PFSK-1 (cell line): ENCODE measurements around the gene AAR2.

Source experiments
- FOXP2 ChIP-seq: optimal IDR thresholded peaks from 2 replicates; pipeline ENCODE3; 2011; ENCODE audit warnings: borderline replicate concordance, control low read depth, inconsistent platforms; ENCODE audit not compliant: insufficient read depth; ENCODE audit errors: extremely low read length, extremely low read depth
- POLR2AphosphoS5 ChIP-seq: IDR thresholded peaks from 2 replicates; pipeline ENCODE4 v1.6.1; 2012; ENCODE audit warnings: low read depth, mild to moderate bottlenecking, control low read depth, low read length, moderate library complexity
- REST ChIP-seq, 2 experiments: IDR thresholded peaks; 2 replicates each; pipeline versions ENCODE4 v1.6.1 to v1.8.0; 2011 to 2012; ENCODE audit warnings: low read depth in 2 of 2, low read length in 2 of 2, control low read depth in 1 of 2, inconsistent platforms in 1 of 2, mild to moderate bottlenecking in 1 of 2, moderate library complexity in 1 of 2; ENCODE audit not compliant: insufficient read depth in 1 of 2
- SIN3A ChIP-seq: IDR thresholded peaks from 2 replicates; pipeline ENCODE4 v1.6.1; 2012; ENCODE audit warnings: mild to moderate bottlenecking, low read length, moderate library complexity, borderline replicate concordance; ENCODE audit not compliant: insufficient read depth

- TF ChIP-seq REST (IDR thresholded peaks at IDR 0.05; ENCODE audit: insufficient read depth in 1 of 2, low read depth in 2 of 2, low read length in 2 of 2) (no peak), SIN3A (no peak), POLR2AphosphoS5 (no peak), FOXP2 (no peak)
Measured at GRCh38 chr20:36298795-36299339, 62.6 kb downstream of the AAR2 start.
